HepG2 (cell line): ENCODE measurements around the gene NLRP12. TPM values are rescaled to one million over a fixed set of nuclear protein-coding genes. Genes with fewer than 3 reads are reported as not detected.

Source experiments
- CAMTA2 ChIP-seq: sonication (generic); formaldehyde crosslinking; IDR thresholded peaks from 2 replicates; pipeline ENCODE4 v1.4.0; 2020; ENCODE audit warnings: mild to moderate bottlenecking, missing genetic modification reagents, borderline replicate concordance
- ELF1 ChIP-seq: sonication (generic); formaldehyde crosslinking; IDR thresholded peaks from 2 replicates; pipeline ENCODE4 v1.4.0; 2020; ENCODE audit warnings: missing genetic modification reagents
- GATAD2A ChIP-seq: IDR thresholded peaks from 2 replicates; pipeline ENCODE4 v1.6.1; 2016
- KLF12 ChIP-seq: sonication (generic); formaldehyde crosslinking; IDR thresholded peaks from 2 replicates; pipeline ENCODE4 v1.4.0; 2020; ENCODE audit warnings: missing genetic modification reagents, borderline replicate concordance
- MIXL1 ChIP-seq: IDR thresholded peaks from 2 replicates; pipeline ENCODE4 v1.6.1; 2016
- MNT ChIP-seq: fragments of 450-650 bp; IDR thresholded peaks from 2 replicates; pipeline ENCODE4 v1.6.1; 2016
- POGZ ChIP-seq: sonication (generic); formaldehyde crosslinking; IDR thresholded peaks from 2 replicates; pipeline ENCODE4 v1.4.0; 2020; ENCODE audit warnings: mild to moderate bottlenecking, missing genetic modification reagents
- RBAK ChIP-seq: sonication (generic); formaldehyde crosslinking; IDR thresholded peaks from 2 replicates; pipeline ENCODE4 v1.5.1; 2020; ENCODE audit warnings: mild to moderate bottlenecking, missing genetic modification reagents
- RNF2 ChIP-seq: fragments of 450-650 bp; conservative IDR thresholded peaks from 2 replicates; pipeline ENCODE4 v1.6.1; 2016; ENCODE audit warnings: low read depth
- SPEN ChIP-seq: sonication (generic); formaldehyde crosslinking; IDR thresholded peaks from 2 replicates; pipeline ENCODE4 v1.5.1; 2020; ENCODE audit warnings: low read depth, mild to moderate bottlenecking, missing genetic modification reagents
- TRIM24 ChIP-seq: sonication (generic); formaldehyde crosslinking; IDR thresholded peaks from 2 replicates; pipeline ENCODE4 v1.8.0; 2022; ENCODE audit warnings: mild to moderate bottlenecking, missing genetic modification reagents
- ZBTB33 ChIP-seq: sonication (generic); formaldehyde crosslinking; IDR thresholded peaks from 2 replicates; pipeline ENCODE4 v1.4.0; 2020; ENCODE audit warnings: missing genetic modification reagents
- ZC3H13 ChIP-seq: sonication (generic); formaldehyde crosslinking; IDR thresholded peaks from 2 replicates; pipeline ENCODE4 v1.8.1; 2023; ENCODE audit warnings: mild to moderate bottlenecking, missing genetic modification reagents, moderate library complexity
- ZFP90 ChIP-seq: sonication (generic); formaldehyde crosslinking; IDR thresholded peaks from 2 replicates; pipeline ENCODE4 v1.8.0; 2022; ENCODE audit warnings: missing genetic modification reagents, mild to moderate bottlenecking, inconsistent platforms, borderline replicate concordance
- ZFX ChIP-seq: sonication (generic); formaldehyde crosslinking; IDR thresholded peaks from 2 replicates; pipeline ENCODE4 v1.4.0; 2020; ENCODE audit warnings: mild to moderate bottlenecking, low read depth, missing genetic modification reagents, moderate library complexity
- ZNF280D ChIP-seq: sonication (generic); formaldehyde crosslinking; IDR thresholded peaks from 2 replicates; pipeline ENCODE4 v1.5.1; 2020; ENCODE audit warnings: mild to moderate bottlenecking, missing genetic modification reagents
- ZNF547 ChIP-seq: sonication (generic); formaldehyde crosslinking; IDR thresholded peaks from 2 replicates; pipeline ENCODE4 v1.5.1; 2020; ENCODE audit warnings: mild to moderate bottlenecking, missing genetic modification reagents
- ZNF704 ChIP-seq: sonication (generic); formaldehyde crosslinking; IDR thresholded peaks from 2 replicates; pipeline ENCODE4 v1.8.1; 2023; ENCODE audit warnings: mild to moderate bottlenecking, inconsistent platforms, moderate library complexity, missing genetic modification reagents, borderline replicate concordance
- ZSCAN12 ChIP-seq: sonication (generic); formaldehyde crosslinking; IDR thresholded peaks from 2 replicates; pipeline ENCODE4 v1.9.0; 2021; ENCODE audit warnings: mild to moderate bottlenecking, missing genetic modification reagents
- polyA plus RNA-seq, 8 experiments: library from polyadenylated mRNA; depleted of rRNA in 3 of 8; stranded (reverse) in 7 of 8; unstranded in 1 of 8; fragments of >200 nt; fragmentation: Illumina TruSeq in 4 of 8; extraction: Trizol in 4 of 8; gene quantifications; 2 replicates each; pipeline versions ENCODE4 v1.2.1 to v1.2.3, GENCODE V29; 2011 to 2016; ENCODE audit warnings: low read depth in 4 of 8, missing spikeins in 1 of 8, mixed read lengths in 1 of 8; ENCODE audit not compliant: insufficient read depth in 1 of 8
- total RNA-seq, 5 experiments: library from RNA; depleted of rRNA; stranded (reverse); fragments of >200 nt; fragmentation: Illumina TruSeq; extraction: Trizol; gene quantifications; 2 replicates each; pipeline ENCODE4 v1.2.3, GENCODE V29; 2016; ENCODE audit warnings: low read depth in 1 of 5

NLRP12 gene
- total and polyA plus RNA-seq, 2 of the 13 experiments (the other 11 are each of a cell fraction or from before 2014, with no cell fraction given), result 0.15 to 0.20 TPM

GRCh38 chr19:53868892-53869804 is 45.0 kb upstream of the NLRP12 start (continued):
- 0 out of 2 replicates have a peak, but pooled peaks have one; percentile 7 for TF ChIP-seq ZBTB33 (CRISPR knock-in tag)
- TF ChIP-seq ZFX (CRISPR knock-in tag), result peak; percentile 58
- TF ChIP-seq ZNF280D (CRISPR knock-in tag), result 0 out of 2 replicates have a peak, but pooled peaks have one; percentile 34
- no peak for TF ChIP-seq MIXL1
- peak; percentile 26; the same call in 1 of the 2 replicates for TF ChIP-seq ZFP90 (CRISPR knock-in tag)
- TF ChIP-seq ZNF547, result peak; percentile 67; the same call in 1 of the 2 replicates
- 0 out of 2 replicates have a peak, but pooled peaks have one; percentile 61 for TF ChIP-seq ZSCAN12 (CRISPR knock-in tag)
- peak; percentile 51; the same call in 1 of the 2 replicates for TF ChIP-seq KLF12
- TF ChIP-seq SPEN (CRISPR knock-in tag), result peak; percentile 55
- TF ChIP-seq RNF2, result no peak
- peak; percentile 2; the same call in 1 of the 2 replicates for TF ChIP-seq MNT
- no peak for TF ChIP-seq RBAK (CRISPR knock-in tag)
- peak; percentile 46; the same call in 1 of the 2 replicates for TF ChIP-seq ZNF704 (CRISPR knock-in tag)
- no peak for TF ChIP-seq TRIM24 (CRISPR knock-in tag)
- TF ChIP-seq ELF1 (CRISPR knock-in tag), result 0 out of 2 replicates have a peak, but pooled peaks have one; percentile 29
- TF ChIP-seq ZC3H13 (CRISPR knock-in tag), result 0 out of 2 replicates have a peak, but pooled peaks have one; percentile 65
- peak; percentile 48; the same call in 1 of the 2 replicates for TF ChIP-seq GATAD2A (CRISPR knock-in tag)
- TF ChIP-seq POGZ (CRISPR knock-in tag), result peak; percentile 25; the same call in 1 of the 2 replicates
- TF ChIP-seq CAMTA2 (CRISPR knock-in tag), result 0 out of 2 replicates have a peak, but pooled peaks have one; percentile 49
- TF ChIP-seq, all 625 proteins: peak for 149
